ENCODE results near the gene ARHGAP10. TPM values are rescaled to one million over a fixed set of nuclear protein-coding genes. Genes with fewer than 3 reads are reported as not detected.
"Not testable (repeated sequence)": the region's sequence is repeated elsewhere in the genome, so short reads cannot be mapped to it uniquely, and the experiment has no call there.

The ARHGAP10 gene
- total RNA-seq, 1 donor from 2014 or later, result 48.0 TPM

- DNase-seq, result not testable (repeated sequence)
Measured at GRCh38 chr4:147912106-147912505, 180.2 kb downstream of the ARHGAP10 start.

- DNase-seq, result no peak
Measured at GRCh38 chr4:147913137-147913536, 181.2 kb downstream of the ARHGAP10 start.

- no peak for DNase-seq
Measured at GRCh38 chr4:147916351-147916750, 184.5 kb downstream of the ARHGAP10 start.

GRCh38 chr4:147923381-147923780 is 191.5 kb downstream of the ARHGAP10 start:
- DNase-seq, result no peak

- DNase-seq, result no peak
Measured at GRCh38 chr4:147923854-147924253, 192.0 kb downstream of the ARHGAP10 start.

GRCh38 chr4:147924604-147925412 is 192.9 kb downstream of the ARHGAP10 start:
- DNase-seq, result peak; percentile 11

GRCh38 chr4:147927377-147928137 is 195.7 kb downstream of the ARHGAP10 start:
- no peak for DNase-seq

GRCh38 chr4:147928400-147928799 is 196.5 kb downstream of the ARHGAP10 start:
- DNase-seq, result peak; percentile 59

- no peak for DNase-seq
Measured at GRCh38 chr4:147929746-147930145, 197.9 kb downstream of the ARHGAP10 start.

GRCh38 chr4:147933316-147933715 is 201.4 kb downstream of the ARHGAP10 start:
- no peak for DNase-seq

GRCh38 chr4:147933779-147934178 is 201.9 kb downstream of the ARHGAP10 start:
- DNase-seq, result no peak

- DNase-seq, result no peak
Measured at GRCh38 chr4:147938496-147938895, 206.6 kb downstream of the ARHGAP10 start.

- no peak for DNase-seq
Measured at GRCh38 chr4:147940171-147940570, 208.3 kb downstream of the ARHGAP10 start.

- no peak for DNase-seq
Measured at GRCh38 chr4:147941373-147941772, 209.5 kb downstream of the ARHGAP10 start.

- DNase-seq, result no peak
Measured at GRCh38 chr4:147942729-147943128, 210.8 kb downstream of the ARHGAP10 start.

GRCh38 chr4:147943159-147943638 is 211.3 kb downstream of the ARHGAP10 start:
- DNase-seq, result no peak

- DNase-seq, result no peak
Measured at GRCh38 chr4:147944249-147944648, 212.4 kb downstream of the ARHGAP10 start.

GRCh38 chr4:147944670-147945260 is 212.9 kb downstream of the ARHGAP10 start:
- DNase-seq, result no peak

- DNase-seq, result no peak
Measured at GRCh38 chr4:147948336-147948735, 216.4 kb downstream of the ARHGAP10 start.

- no peak for DNase-seq
Measured at GRCh38 chr4:147950261-147950660, 218.4 kb downstream of the ARHGAP10 start.

- DNase-seq, result no peak
Measured at GRCh38 chr4:147950841-147951240, 219.0 kb downstream of the ARHGAP10 start.

GRCh38 chr4:147954850-147955249 is 223.0 kb downstream of the ARHGAP10 start:
- DNase-seq, result no peak
